ENCODE measurements around the gene UBE3A.
"Not testable (repeated sequence)": the region's sequence is repeated elsewhere in the genome, so short reads cannot be mapped to it uniquely, and the experiment has no call there.

Gene UBE3A

GRCh38 chr15:25437777-25438600, 835 bp downstream of the UBE3A start:
- DNase-seq = peak; percentile 35

DNA sequence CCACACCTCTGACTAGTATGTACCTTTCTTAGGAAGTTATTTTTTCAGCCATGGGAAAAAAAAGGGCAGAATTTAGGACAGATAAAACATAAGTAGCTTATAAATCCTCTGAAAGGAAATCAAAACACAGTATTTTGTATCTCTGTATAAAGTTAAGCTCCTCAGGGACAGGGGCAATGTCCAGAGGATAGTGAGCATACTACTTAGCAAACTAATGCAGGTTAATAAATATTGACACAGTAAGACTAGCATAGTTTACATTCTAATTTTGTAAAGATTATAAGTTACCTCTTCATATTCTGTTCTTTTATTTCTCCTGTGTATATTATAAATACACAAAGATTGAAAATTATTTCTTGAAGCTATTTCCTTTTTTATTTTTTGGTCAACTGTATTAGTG, 2.1 kb downstream of the UBE3A start:
- no peak for DNase-seq

DNA sequence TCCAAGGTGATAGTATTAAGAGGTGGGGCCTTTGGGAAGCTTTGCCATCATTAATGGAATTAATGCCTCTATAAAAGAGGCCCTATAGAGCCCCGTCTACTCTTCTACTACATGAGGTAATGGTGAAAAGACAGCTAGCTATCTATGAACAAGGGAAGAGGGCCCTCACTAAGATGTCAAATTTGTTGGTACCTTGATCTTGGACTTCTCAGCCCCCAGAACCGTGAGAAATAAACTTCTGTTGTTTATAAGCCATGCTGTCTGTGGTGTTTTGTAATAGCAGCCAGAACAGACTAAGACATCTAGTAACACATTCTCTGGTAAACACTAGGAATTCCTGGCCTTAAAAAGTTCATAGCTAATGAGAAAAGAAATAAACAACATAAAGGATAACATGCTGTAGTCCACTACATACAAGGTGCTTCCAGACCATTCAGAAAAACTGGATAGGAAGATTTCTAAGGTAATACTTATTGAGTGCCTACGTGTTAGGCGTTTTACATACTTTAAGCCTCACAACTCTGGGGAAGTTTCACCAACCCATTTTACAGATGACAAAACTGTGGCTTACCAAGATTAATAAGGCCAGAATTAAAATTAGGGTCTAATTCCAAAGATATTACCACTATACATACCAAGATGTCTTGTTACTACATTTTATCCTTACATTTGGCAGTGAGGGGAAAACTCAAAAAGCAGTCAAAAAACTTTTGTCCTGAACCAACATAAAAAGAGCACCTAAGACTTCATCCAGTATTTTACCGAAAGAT, 3.2 kb downstream of the UBE3A start:
- DNase-seq = no peak

DNA sequence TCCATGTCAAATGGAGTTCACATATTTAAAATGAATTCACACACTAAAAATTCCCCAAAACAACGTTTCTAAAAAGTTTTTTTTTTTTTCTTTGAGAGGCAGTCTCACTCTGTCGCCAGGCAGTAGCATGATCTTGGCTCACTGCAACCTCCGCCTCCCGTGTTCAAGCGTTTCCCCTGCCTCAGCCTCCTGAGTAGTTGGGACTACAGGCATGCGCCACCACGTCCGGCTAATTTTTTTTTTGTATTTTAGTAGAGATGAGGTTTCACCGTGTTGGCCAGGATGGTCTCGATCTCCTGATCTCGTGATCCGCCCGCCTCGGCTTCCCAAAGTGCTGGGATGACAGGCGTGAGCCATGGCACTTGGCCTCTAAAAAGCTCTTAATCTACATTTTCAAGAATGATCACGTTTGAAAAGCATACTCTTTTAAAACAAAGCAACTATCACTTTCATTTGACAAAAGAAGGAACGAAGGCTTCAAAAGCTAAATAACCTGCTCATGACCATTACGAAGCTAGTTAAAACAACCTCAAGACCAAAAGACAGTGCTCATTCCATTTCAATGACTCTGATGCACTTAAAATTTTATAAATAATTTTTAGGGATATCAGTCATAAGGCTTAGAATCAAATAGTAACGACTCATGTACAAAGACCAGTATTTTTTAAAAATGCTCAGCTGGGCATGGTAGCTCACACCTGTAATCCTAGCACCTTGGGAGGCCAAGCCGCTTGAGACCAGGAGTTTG, 5.5 kb downstream of the UBE3A start:
- no peak for DNase-seq

- no peak for DNase-seq
These were observed 6.8 kb downstream of the UBE3A start for GRCh38 chr15:25431836-25432561.

DNA sequence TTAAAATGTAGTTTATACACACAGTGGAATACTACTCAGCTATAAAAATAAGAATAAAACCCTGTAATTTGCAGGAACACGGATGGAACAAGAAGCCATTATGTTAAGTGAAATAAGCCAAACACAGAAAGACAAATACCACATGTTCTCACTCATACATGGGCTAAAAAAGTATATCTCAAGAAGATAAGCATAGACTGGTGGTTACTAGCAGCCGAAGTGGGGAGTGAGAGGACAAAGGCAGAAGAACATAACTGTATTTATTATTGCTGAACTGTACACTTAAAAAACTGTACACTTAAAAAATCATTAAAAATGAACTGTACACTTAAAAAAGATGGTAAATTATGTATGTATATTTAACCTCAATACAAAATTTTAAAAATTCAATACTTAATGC, 11.0 kb downstream of the UBE3A start:
- no peak for DNase-seq

DNA sequence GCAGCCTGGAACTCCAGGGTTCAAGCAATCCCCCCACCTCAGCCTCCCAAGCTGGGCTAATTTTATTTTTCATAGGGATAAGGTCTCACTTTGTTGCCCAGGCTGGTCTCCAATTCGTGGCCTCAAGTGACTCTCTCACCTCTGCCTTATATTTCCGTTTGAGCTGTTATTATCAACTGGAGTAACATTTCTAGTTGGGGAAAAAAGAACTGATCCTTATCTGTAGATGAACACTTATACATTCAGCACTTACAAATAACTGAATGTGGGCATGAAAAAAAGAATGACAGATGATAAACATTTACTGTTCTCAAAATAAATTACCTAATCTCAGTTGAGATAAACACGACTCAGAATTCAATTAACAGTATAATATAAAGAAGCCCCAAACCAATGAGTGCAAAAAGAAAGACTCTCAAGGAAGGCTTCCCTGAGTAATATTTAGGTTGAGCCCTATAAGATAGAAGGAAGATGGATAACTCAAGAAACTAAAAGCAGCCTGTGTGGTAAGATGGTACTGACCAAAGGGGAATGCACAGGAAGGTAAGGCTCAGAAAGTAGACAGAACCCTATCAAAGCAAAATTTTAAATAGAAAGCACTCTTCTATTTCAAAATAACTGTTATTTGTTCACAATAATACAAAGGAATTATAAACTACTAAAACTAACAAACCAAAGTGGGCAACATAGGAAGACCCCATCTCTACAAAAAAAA, 11.8 kb downstream of the UBE3A start:
- DNase-seq = no peak

DNA sequence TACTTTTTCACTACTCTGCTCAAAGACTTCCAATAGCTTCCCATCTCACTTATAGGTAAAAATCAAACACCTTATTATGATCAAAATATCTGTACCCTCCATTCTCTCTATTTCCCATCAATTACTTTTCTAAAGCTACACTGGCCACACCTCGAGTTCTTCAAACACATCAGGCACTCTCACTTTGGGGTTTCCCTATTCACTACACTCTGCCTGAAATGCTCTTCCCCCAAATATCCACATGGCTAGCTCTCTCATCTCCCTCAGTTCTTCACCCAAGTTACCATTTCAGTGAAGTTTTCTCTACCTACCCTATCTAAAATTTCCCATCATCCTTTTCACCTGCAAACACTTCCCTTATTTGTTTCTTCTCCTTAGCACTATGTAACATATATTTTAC, 14.8 kb downstream of the UBE3A start:
- no peak for DNase-seq

GRCh38 chr15:25422021-25422420, 16.8 kb downstream of the UBE3A start:
- no peak for DNase-seq

- DNase-seq = no peak
These were observed 20.6 kb downstream of the UBE3A start for GRCh38 chr15:25418202-25418601.

GRCh38 chr15:25417604-25418003, 21.2 kb downstream of the UBE3A start:
- DNase-seq = no peak

DNA sequence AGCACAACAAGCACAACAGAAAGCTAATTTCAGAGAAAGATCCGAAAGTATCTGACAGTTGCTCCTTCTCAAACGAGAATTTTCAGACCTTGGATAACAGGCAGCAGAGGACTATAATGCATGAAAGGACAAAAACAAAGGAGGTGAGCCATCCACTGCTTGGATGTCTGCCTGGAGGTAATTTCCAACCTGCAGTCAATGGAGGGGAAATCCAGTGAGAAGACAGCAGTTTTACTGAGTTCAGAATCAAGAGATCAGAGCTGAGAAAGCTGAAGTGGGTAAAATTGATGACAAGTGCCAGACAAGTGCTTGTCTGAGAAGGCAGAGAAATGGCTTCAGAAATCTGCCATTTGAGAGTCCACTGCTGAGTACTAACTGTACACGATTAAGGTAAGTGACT, 22.1 kb downstream of the UBE3A start:
- no peak for DNase-seq

GRCh38 chr15:25415707-25416106, 23.1 kb downstream of the UBE3A start:
- DNase-seq = no peak

GRCh38 chr15:25415217-25415616, 23.6 kb downstream of the UBE3A start:
- no peak for DNase-seq

GRCh38 chr15:25410649-25411048, 28.2 kb downstream of the UBE3A start:
- no peak for DNase-seq

DNA sequence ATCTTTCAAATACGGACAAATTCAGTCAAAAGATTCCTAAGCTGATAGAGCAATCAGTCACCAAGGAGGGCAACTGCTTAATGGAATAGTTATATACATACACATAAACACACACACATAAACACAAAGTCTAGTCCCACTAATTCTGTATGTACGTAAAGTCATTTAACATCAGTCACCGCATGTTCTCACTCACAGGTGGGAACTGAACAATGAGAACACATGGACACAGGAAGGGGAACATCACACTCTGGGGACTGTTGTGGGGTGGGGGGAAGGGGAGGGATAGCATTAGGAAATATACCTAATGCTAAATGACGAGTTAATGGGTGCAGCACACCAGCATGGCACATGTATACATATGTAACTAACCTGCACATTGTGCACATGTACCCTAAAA, 29.1 kb downstream of the UBE3A start:
- not testable (repeated sequence) for DNase-seq

DNA sequence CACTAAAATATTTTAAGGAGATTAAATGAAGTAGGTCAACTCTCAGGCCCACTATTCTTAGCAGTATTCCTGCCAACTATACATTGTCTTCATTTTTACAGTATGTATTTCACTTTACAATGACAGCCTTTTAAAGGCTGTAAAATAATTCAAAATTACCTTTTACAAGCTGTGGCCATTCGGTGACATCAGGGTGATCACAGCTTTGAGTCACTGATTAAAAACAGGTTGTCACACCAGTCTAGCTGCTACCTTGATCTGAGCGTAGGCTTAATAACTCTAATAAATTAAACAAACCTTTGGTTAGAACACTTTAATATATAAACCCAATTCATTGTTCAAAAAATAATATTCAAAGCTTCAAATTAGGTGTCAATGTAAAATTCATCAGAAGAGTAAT, 29.9 kb downstream of the UBE3A start:
- no peak for DNase-seq

DNA sequence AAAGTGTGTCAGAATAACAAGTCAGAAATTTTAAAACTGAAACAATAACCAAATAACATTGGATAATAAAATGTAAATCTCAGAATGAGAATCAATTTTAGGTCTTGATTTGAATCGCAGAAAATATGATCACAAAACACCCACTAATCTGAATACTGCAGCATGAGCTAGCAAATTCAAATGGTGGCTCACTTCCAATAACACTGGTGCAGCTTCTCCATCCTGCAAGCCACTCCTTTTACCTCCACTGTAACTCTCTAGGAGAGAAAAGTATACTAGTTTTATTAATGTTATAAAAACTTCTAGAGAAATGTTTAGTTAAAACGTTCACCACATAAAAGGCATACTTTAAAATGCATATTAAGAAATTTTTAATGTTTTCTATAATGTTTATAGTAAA, 30.4 kb downstream of the UBE3A start:
- no peak for DNase-seq

DNA sequence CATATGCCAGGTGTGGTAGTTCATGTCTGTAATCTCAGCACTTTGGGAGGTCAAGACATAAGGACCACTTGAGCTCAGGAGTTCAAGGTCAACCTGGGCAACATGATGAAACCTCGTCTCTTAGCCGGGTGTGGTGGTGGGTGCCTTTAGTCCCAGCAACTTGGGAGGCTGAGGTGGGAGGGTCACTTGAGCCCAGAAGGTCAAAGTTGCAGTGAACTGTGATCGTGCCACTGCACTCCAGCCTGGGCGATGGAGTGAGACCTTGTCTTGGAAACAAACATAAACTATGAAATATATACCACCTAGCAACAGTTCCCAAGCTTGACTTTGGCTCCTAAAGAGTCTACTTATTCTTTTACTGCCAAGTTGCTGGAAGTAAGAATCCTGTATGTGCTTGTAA, 30.9 kb downstream of the UBE3A start:
- no peak for DNase-seq

GRCh38 chr15:25406846-25407245, 32.0 kb downstream of the UBE3A start:
- DNase-seq = no peak

- no peak for DNase-seq
These were observed 32.6 kb downstream of the UBE3A start for GRCh38 chr15:25406261-25406660.

DNA sequence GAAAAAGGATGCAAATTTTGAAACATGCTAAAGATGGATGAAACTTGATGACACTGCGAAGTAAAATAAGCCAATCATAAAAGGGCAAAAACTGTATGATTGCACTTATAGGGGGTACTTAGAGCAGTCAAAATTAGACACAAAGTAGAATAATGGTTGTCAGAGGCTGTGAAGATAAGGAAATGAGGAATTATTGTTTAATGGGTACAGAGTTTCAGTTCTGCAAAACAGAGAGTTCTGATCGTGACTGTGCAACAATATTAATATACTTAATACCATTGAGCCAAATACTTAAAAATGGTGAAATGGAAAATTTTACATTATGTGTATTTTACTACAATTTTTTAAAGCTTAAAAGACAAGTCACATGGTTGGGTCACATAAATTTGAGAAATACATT, 35.1 kb downstream of the UBE3A start:
- DNase-seq = no peak

Measured in effector CD4-positive, alpha-beta T cell (primary cell).